Endodermal cell (in vitro differentiated cells): ENCODE data around the gene ICA1L. TPM values are rescaled to one million over a fixed set of nuclear protein-coding genes. Genes with fewer than 3 reads are reported as not detected.

ENCODE experiments used
- DNase-seq: peaks from one replicate; pipeline ENCODE4 v3.0.0-alpha.2; 2017
- H3K27ac ChIP-seq: 2 replicates; pipeline ENCODE4 v1.5.1; 2013; ENCODE audit warnings: mild to moderate bottlenecking, low read depth, low read length, moderate library complexity
- H3K27me3 ChIP-seq: 2 replicates; pipeline ENCODE4 v1.6.1; 2013; ENCODE audit warnings: mild to moderate bottlenecking, low read length, moderate library complexity; ENCODE audit not compliant: insufficient read depth, control insufficient read depth, poor library complexity, severe bottlenecking
- H3K36me3 ChIP-seq: 2 replicates; pipeline ENCODE4 v1.7.0; 2013; ENCODE audit warnings: mild to moderate bottlenecking, low read length, moderate library complexity; ENCODE audit not compliant: control insufficient read depth, insufficient read depth
- H3K4me1 ChIP-seq: one replicate; pipeline ENCODE4 v1.7.0; 2013; ENCODE audit warnings: low read length; ENCODE audit not compliant: control insufficient read depth, insufficient read depth
- H3K4me3 ChIP-seq: 2 replicates; pipeline ENCODE4 v1.5.1; 2013; ENCODE audit warnings: mild to moderate bottlenecking, low read length, moderate library complexity
- H3K9ac ChIP-seq: 2 replicates; pipeline ENCODE4 v1.6.1; 2013; ENCODE audit warnings: mild to moderate bottlenecking, low read length, moderate library complexity; ENCODE audit not compliant: poor library complexity, severe bottlenecking; ENCODE audit errors: extremely low read depth
- H3K9me3 ChIP-seq: 2 replicates; pipeline ENCODE4 v1.6.1; 2013; ENCODE audit warnings: mild to moderate bottlenecking, low read length, moderate library complexity; ENCODE audit not compliant: control insufficient read depth
- H3K27ac Mint-ChIP-seq: 2 replicates; pipeline ENCODE4 v1.8.0; 2020; ENCODE audit warnings: mixed read lengths
- H3K27me3 Mint-ChIP-seq: 2 replicates; pipeline ENCODE4 v1.8.0; 2021; ENCODE audit warnings: mild to moderate bottlenecking, mixed read lengths; ENCODE audit not compliant: insufficient read depth
- H3K36me3 Mint-ChIP-seq: 2 replicates; pipeline ENCODE4 v1.8.0; 2020; ENCODE audit warnings: low read depth, mixed read lengths
- H3K4me1 Mint-ChIP-seq: 2 replicates; pipeline ENCODE4 v1.8.0; 2020; ENCODE audit warnings: mixed read lengths
- H3K4me3 Mint-ChIP-seq: 2 replicates; pipeline ENCODE4 v1.8.0; 2020; ENCODE audit warnings: mild to moderate bottlenecking, moderate library complexity, mixed read lengths
- H3K9me3 Mint-ChIP-seq: 2 replicates; pipeline ENCODE4 v1.8.0; 2020; ENCODE audit warnings: mild to moderate bottlenecking, mixed read lengths
- CTCF ChIP-seq: fragments of 200-600 bp; sonication (generic); conservative IDR thresholded peaks from 2 replicates; pipeline ENCODE4 v1.5.0; 2021; ENCODE audit warnings: antibody characterized with exemption, mild to moderate bottlenecking
- WGBS, 2 experiments: methylation state at CpG; one replicate each; pipeline versions ENCODE4 v1.1.5 to v1.1.7; 2013; ENCODE audit warnings: missing lambda C conversion rate in 2 of 2, mixed read lengths in 1 of 2; ENCODE audit not compliant: insufficient coverage in 1 of 2, insufficient read length in 1 of 2; 5-methylcytosine and 5-hydroxymethylcytosine counted together
- total RNA-seq, 2 donors: library from RNA; stranded (reverse); fragmentation: NEBNext Ultra II Directional in 1 of 2; extraction: Animal tissue kit (Norgen Biotek cat#: 25700) in 1 of 2; gene quantifications; 2 replicates in 1 of 2; 3 replicates in 1 of 2; pipeline ENCODE4 v1.2.1, GENCODE V29; 2021

Gene ICA1L
- total RNA-seq, 2 donors from 2014 or later: 8.2 to 12.2 TPM

GRCh38 chr2:202797944-202798343, 73.6 kb downstream of the ICA1L start:
- Histone ChIP-seq H3K9me3 (peaks cover 9% of the 10 kb centered on the region), H3K27ac (no peak overlapping the region), H3K4me1 (no peaks in the 10 kb centered on the region), H3K27me3 (no peaks in the 10 kb centered on the region), H3K36me3 (no peaks in the 10 kb centered on the region), H3K9ac (no peak overlapping the region), H3K4me3 (no peak overlapping the region)
- peaks cover 5% of the 10 kb centered on the region for H3K4me1 Mint-ChIP-seq
- no peaks in the 10 kb centered on the region for H3K27me3 Mint-ChIP-seq
- peaks cover 11% of the 10 kb centered on the region for H3K9me3 Mint-ChIP-seq
- TF ChIP-seq CTCF: no peak
- DNase-seq: no peak
- H3K36me3 Mint-ChIP-seq: peaks cover 25% of the 10 kb centered on the region
- no peak overlapping the region for H3K27ac Mint-ChIP-seq
- H3K4me3 Mint-ChIP-seq: no peak overlapping the region

GRCh38 chr2:202790676-202791075, 80.9 kb downstream of the ICA1L start:
- no peaks in the 10 kb centered on the region for H3K4me1 ChIP-seq
- H3K9ac ChIP-seq: no peak overlapping the region
- no peaks in the 10 kb centered on the region for H3K27me3 ChIP-seq
- DNase-seq: no peak
- no peaks in the 10 kb centered on the region for H3K4me1 Mint-ChIP-seq
- H3K27ac ChIP-seq: no peak overlapping the region
- no peak overlapping the region for H3K4me3 Mint-ChIP-seq
- no peaks in the 10 kb centered on the region for H3K9me3 Mint-ChIP-seq
- no peaks in the 10 kb centered on the region for H3K9me3 ChIP-seq
- peaks cover 27% of the 10 kb centered on the region for H3K36me3 Mint-ChIP-seq
- peaks cover 19% of the 10 kb centered on the region for H3K36me3 ChIP-seq
- TF ChIP-seq CTCF: no peak
- H3K27me3 Mint-ChIP-seq: no peaks in the 10 kb centered on the region
- peak overlapping the region; percentile 44 for H3K27ac Mint-ChIP-seq
- 84 to 100% methylated on average over 1 to 2 of the region's 2 CpGs for WGBS, 2 experiments
- H3K4me3 ChIP-seq: no peak overlapping the region

DNA sequence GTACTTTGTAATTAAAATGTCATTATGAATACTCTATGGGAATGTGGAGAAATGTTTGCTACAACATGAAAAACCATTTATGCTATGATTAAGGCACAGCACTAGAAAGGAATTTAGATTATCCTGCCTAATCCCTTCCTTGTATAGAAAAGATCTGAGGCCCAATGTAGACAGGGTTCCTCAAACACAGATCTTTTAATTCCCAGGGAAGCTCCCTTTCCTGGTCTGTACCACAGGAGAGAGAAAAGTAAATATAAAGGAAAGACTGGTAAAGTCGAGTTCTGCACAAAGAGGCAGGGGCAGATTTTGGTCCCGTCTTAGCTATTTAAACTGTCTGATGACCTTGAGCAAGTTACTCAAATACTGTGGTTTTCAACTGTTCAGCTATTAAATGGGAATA, 84.7 kb downstream of the ICA1L start:
- Histone ChIP-seq H3K27ac (peak overlapping the region; percentile 19), H3K9me3 (no peaks in the 10 kb centered on the region), H3K36me3 (peaks cover 35% of the 10 kb centered on the region), H3K27me3 (no peaks in the 10 kb centered on the region), H3K9ac (no peak overlapping the region), H3K4me1 (no peaks in the 10 kb centered on the region), H3K4me3 (no peak overlapping the region)
- WGBS, 2 experiments: 92 to 93% methylated on average over 2 of the region's 2 CpGs
- no peaks in the 10 kb centered on the region for H3K9me3 Mint-ChIP-seq
- no peaks in the 10 kb centered on the region for H3K4me1 Mint-ChIP-seq
- H3K36me3 Mint-ChIP-seq: peaks cover 43% of the 10 kb centered on the region
- no peak overlapping the region for H3K4me3 Mint-ChIP-seq
- H3K27ac Mint-ChIP-seq: no peak overlapping the region
- no peak for TF ChIP-seq CTCF
- H3K27me3 Mint-ChIP-seq: no peaks in the 10 kb centered on the region
- DNase-seq: no peak
